Activated T-cell treated with anti-CD3 and anti-CD28 coated beads, Interleukin-2, amount 50 U/mL, for 4 hours (primary cell): ENCODE results near the gene IL20. TPM values are rescaled to one million over a fixed set of nuclear protein-coding genes. Genes with fewer than 3 reads are reported as not detected.

Source experiments
- ATAC-seq, 2 donors: fragments of 200-7000 bp; cut with Tn5 transposase; one replicate each; pipeline ENCODE4 v1.10.0; 2021
- DNase-seq: peaks from one replicate; pipeline ENCODE4 v3.0.0-alpha.2; 2020
- H3K27me3 Mint-ChIP-seq: one replicate; pipeline ENCODE4 v1.8.0; 2021; ENCODE audit warnings: low read depth, mixed read lengths
- H3K36me3 Mint-ChIP-seq: one replicate; pipeline ENCODE4 v1.8.0; 2022; ENCODE audit warnings: mixed read lengths; ENCODE audit not compliant: insufficient read depth
- H3K4me1 Mint-ChIP-seq: one replicate; pipeline ENCODE4 v1.8.0; 2021; ENCODE audit warnings: low read depth, mixed read lengths
- H3K4me3 Mint-ChIP-seq: one replicate; pipeline ENCODE4 v1.8.0; 2021; ENCODE audit warnings: mild to moderate bottlenecking, moderate library complexity, mixed read lengths
- H3K9me3 Mint-ChIP-seq: one replicate; pipeline ENCODE4 v1.8.0; 2021; ENCODE audit warnings: mixed read lengths
- total RNA-seq, 3 donors: library from RNA; stranded (reverse); gene quantifications; one replicate each; pipeline ENCODE4 v1.2.1, GENCODE V29; 2021

The IL20 gene
- not detected for total RNA-seq

- peak; percentile 70 to 88 for ATAC-seq
- H3K4me1 Mint-ChIP-seq = peaks cover 11% of the 10 kb centered on the region
Observed at GRCh38 chr1:206864939-206865671, at the start of gene IL20. Gene IL20, plus strand, starts transcription at chr1:206865623. Its CDS starts 230 bp downstream, at chr1:206865853.

GRCh38 chr1:206816390-206817287 is 48.8 kb upstream of the IL20 start:
- peak overlapping the region; percentile 33 for H3K4me3 Mint-ChIP-seq
- peaks cover 14% of the 10 kb centered on the region for H3K9me3 Mint-ChIP-seq
- peaks cover 33% of the 10 kb centered on the region for H3K4me1 Mint-ChIP-seq
- ATAC-seq (peak; percentile 94), DNase-seq (no peak)
- no peaks in the 10 kb centered on the region for H3K27me3 Mint-ChIP-seq
- peaks cover 2% of the 10 kb centered on the region for H3K36me3 Mint-ChIP-seq

More at GRCh38 chr1:206864939-206865671, at the start of gene IL20:
- Mint-ChIP-seq H3K36me3 (no peaks in the 10 kb centered on the region), H3K4me3 (no peak within 1 kb of the TSS), H3K27me3 (peaks cover 12% of the 10 kb centered on the region), H3K9me3 (no peaks in the 10 kb centered on the region)
- DNase-seq = peak; percentile 88

- Mint-ChIP-seq H3K36me3 (no peaks in the 10 kb centered on the region), H3K4me1 (peaks cover 24% of the 10 kb centered on the region), H3K9me3 (no peaks in the 10 kb centered on the region), H3K27me3 (no peaks in the 10 kb centered on the region), H3K4me3 (no peak overlapping the region)
- ATAC-seq (no peak), DNase-seq (no peak)
Observed at GRCh38 chr1:206821493-206821892, 43.9 kb upstream of the IL20 start.

GRCh38 chr1:206823727-206824126 is 41.7 kb upstream of the IL20 start:
- Mint-ChIP-seq H3K4me3 (no peak overlapping the region), H3K27me3 (peaks cover 2% of the 10 kb centered on the region), H3K9me3 (no peaks in the 10 kb centered on the region), H3K4me1 (peaks cover 20% of the 10 kb centered on the region), H3K36me3 (no peaks in the 10 kb centered on the region)
- DNase-seq = no peak
- no peak for ATAC-seq

GRCh38 chr1:206824331-206824730 is 41.1 kb upstream of the IL20 start:
- ATAC-seq = no peak
- Mint-ChIP-seq H3K36me3 (no peaks in the 10 kb centered on the region), H3K4me1 (peaks cover 26% of the 10 kb centered on the region), H3K9me3 (no peaks in the 10 kb centered on the region), H3K4me3 (no peak overlapping the region), H3K27me3 (peaks cover 2% of the 10 kb centered on the region)
- no peak for DNase-seq

- Mint-ChIP-seq H3K4me3 (no peak overlapping the region), H3K27me3 (peaks cover 2% of the 10 kb centered on the region), H3K36me3 (no peaks in the 10 kb centered on the region), H3K9me3 (no peaks in the 10 kb centered on the region), H3K4me1 (peaks cover 36% of the 10 kb centered on the region)
- ATAC-seq (no peak), DNase-seq (no peak)
Observed at GRCh38 chr1:206826394-206826793, 39.0 kb upstream of the IL20 start.

GRCh38 chr1:206828061-206828460 is 37.4 kb upstream of the IL20 start:
- Mint-ChIP-seq H3K36me3 (no peaks in the 10 kb centered on the region), H3K4me3 (no peak overlapping the region), H3K4me1 (peaks cover 42% of the 10 kb centered on the region), H3K27me3 (peaks cover 2% of the 10 kb centered on the region), H3K9me3 (no peaks in the 10 kb centered on the region)
- DNase-seq (no peak), ATAC-seq (no peak)

- ATAC-seq (no peak), DNase-seq (no peak)
- H3K4me3 Mint-ChIP-seq = no peak overlapping the region
- H3K9me3 Mint-ChIP-seq = no peaks in the 10 kb centered on the region
- peaks cover 2% of the 10 kb centered on the region for H3K27me3 Mint-ChIP-seq
- peaks cover 45% of the 10 kb centered on the region for H3K4me1 Mint-ChIP-seq
- no peaks in the 10 kb centered on the region for H3K36me3 Mint-ChIP-seq
Observed at GRCh38 chr1:206828765-206829164, 36.7 kb upstream of the IL20 start.

- H3K4me3 Mint-ChIP-seq = no peak overlapping the region
- ATAC-seq (peak; percentile 21 to 37), DNase-seq (no peak)
Observed at GRCh38 chr1:206829282-206829681, 36.1 kb upstream of the IL20 start.

GRCh38 chr1:206829875-206830274 is 35.5 kb upstream of the IL20 start:
- no peak for DNase-seq
- Mint-ChIP-seq H3K36me3 (no peaks in the 10 kb centered on the region), H3K27me3 (peaks cover 6% of the 10 kb centered on the region), H3K4me1 (peaks cover 39% of the 10 kb centered on the region), H3K9me3 (no peaks in the 10 kb centered on the region), H3K4me3 (no peak overlapping the region)
- no peak for ATAC-seq

More at GRCh38 chr1:206829282-206829681, 36.1 kb upstream of the IL20 start:
- peaks cover 2% of the 10 kb centered on the region for H3K27me3 Mint-ChIP-seq
- no peaks in the 10 kb centered on the region for H3K36me3 Mint-ChIP-seq
- H3K4me1 Mint-ChIP-seq = peaks cover 42% of the 10 kb centered on the region
- no peaks in the 10 kb centered on the region for H3K9me3 Mint-ChIP-seq

GRCh38 chr1:206831650-206832049 is 33.8 kb upstream of the IL20 start:
- H3K9me3 Mint-ChIP-seq = no peaks in the 10 kb centered on the region
- peaks cover 5% of the 10 kb centered on the region for H3K27me3 Mint-ChIP-seq
- ATAC-seq (no peak), DNase-seq (no peak)
- no peaks in the 10 kb centered on the region for H3K36me3 Mint-ChIP-seq
- no peak overlapping the region for H3K4me3 Mint-ChIP-seq
- H3K4me1 Mint-ChIP-seq = peaks cover 36% of the 10 kb centered on the region

GRCh38 chr1:206832352-206832880 is 33.0 kb upstream of the IL20 start:
- ATAC-seq (no peak), DNase-seq (no peak)
- Mint-ChIP-seq H3K4me3 (no peak overlapping the region), H3K27me3 (peaks cover 4% of the 10 kb centered on the region), H3K9me3 (no peaks in the 10 kb centered on the region), H3K4me1 (peaks cover 34% of the 10 kb centered on the region), H3K36me3 (no peaks in the 10 kb centered on the region)

- H3K36me3 Mint-ChIP-seq = no peaks in the 10 kb centered on the region
- peaks cover 4% of the 10 kb centered on the region for H3K27me3 Mint-ChIP-seq
- no peaks in the 10 kb centered on the region for H3K9me3 Mint-ChIP-seq
- no peak overlapping the region for H3K4me3 Mint-ChIP-seq
- ATAC-seq (no peak), DNase-seq (no peak)
- peaks cover 33% of the 10 kb centered on the region for H3K4me1 Mint-ChIP-seq
Observed at GRCh38 chr1:206833106-206833680, 32.2 kb upstream of the IL20 start.

- H3K27me3 Mint-ChIP-seq = peaks cover 4% of the 10 kb centered on the region
- DNase-seq (no peak), ATAC-seq (no peak)
- H3K4me1 Mint-ChIP-seq = peaks cover 28% of the 10 kb centered on the region
- no peak overlapping the region for H3K4me3 Mint-ChIP-seq
- no peaks in the 10 kb centered on the region for H3K9me3 Mint-ChIP-seq
- no peaks in the 10 kb centered on the region for H3K36me3 Mint-ChIP-seq
Observed at GRCh38 chr1:206833801-206834200, 31.6 kb upstream of the IL20 start.
